GM12865 (cell line): ENCODE results near the gene MAP1LC3C.

Experiments used
- DNase-seq: peaks from one replicate; pipeline ENCODE4 v3.0.0; 2010; ENCODE audit warnings: low read depth
- H3K4me3 ChIP-seq: 2 replicates; pipeline ENCODE4 v1.5.1; 2011; ENCODE audit warnings: mild to moderate bottlenecking, low read depth, low read length, control low read depth
- TF ChIP-seq, protein P1 (sequence below): IDR thresholded peaks from 2 replicates; pipeline ENCODE4 v1.5.1; 2011; ENCODE audit warnings: low read length, control low read depth, low read depth, inconsistent platforms; ENCODE audit not compliant: insufficient read depth; ENCODE audit errors: missing control alignments

MAP1LC3C gene

DNA sequence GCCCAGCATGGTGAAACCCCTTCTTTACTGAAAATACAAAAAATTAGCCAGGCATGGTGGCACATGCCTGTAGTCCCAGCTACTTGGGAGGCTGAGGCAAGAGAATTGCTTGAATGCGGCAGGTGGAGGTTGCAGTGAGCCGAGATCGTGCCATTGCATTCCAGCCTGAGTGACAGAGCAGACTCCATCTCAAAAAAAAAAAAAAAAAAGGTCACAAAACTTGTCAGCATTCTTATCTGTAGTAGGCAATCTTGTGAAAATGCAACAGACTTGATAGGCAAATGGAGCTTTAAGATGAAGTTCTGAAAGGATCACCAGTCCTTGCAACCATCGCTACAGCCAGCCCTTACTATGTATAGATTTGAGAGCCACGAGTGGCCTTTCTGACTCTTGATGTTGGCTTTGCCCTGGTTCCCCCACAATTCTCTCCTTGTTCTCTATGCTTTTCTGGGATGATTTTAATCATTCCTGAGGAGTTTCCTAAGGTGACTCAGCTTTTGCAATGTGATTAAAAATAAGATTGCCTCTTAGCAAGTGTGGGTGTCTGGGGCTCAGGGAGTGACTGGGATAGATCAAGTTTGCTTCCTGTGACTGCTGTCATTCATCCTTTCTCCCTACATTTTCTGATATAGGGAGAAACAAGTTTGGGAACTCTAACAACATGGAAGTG lies 7.1 kb upstream of the MAP1LC3C start:
- TF ChIP-seq, protein P1, sequence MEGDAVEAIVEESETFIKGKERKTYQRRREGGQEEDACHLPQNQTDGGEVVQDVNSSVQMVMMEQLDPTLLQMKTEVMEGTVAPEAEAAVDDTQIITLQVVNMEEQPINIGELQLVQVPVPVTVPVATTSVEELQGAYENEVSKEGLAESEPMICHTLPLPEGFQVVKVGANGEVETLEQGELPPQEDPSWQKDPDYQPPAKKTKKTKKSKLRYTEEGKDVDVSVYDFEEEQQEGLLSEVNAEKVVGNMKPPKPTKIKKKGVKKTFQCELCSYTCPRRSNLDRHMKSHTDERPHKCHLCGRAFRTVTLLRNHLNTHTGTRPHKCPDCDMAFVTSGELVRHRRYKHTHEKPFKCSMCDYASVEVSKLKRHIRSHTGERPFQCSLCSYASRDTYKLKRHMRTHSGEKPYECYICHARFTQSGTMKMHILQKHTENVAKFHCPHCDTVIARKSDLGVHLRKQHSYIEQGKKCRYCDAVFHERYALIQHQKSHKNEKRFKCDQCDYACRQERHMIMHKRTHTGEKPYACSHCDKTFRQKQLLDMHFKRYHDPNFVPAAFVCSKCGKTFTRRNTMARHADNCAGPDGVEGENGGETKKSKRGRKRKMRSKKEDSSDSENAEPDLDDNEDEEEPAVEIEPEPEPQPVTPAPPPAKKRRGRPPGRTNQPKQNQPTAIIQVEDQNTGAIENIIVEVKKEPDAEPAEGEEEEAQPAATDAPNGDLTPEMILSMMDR: no peak
- no peak for DNase-seq
- H3K4me3 ChIP-seq: no peak overlapping the region

DNA sequence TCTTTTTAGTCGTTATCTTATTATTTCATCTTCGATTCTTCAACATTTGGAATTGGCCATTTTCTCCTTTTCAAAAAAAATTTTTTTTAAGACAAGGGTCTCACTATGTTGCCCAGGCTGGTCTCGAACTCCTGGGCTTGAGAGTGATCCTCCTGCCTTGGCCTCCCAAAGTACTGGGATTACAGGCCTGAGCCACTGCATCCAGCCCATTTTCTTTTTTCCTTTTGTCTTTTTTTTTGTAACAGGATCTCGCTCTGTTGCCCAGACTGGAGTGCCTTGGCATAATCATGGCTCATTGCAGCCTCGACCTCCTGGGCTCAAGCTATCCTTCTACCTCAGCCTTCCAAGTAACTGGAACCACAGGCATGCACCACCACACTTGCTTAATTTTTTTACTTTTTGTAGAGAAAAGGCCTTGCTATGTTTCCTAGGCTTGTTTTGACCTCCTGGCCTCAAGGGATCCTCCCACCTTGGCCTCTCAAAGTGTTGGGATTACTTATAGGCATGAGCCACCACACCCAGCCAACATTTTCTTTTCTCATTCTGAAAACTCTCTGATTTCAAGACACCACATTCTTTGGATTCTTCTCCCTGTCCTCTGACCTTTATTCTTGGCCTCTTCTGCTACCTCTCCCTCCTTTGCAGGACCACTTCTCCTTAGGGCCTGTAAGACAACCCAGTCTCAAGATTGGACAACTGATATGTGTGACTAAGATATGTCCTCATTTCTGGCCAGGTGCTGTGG lies 6.0 kb upstream of the MAP1LC3C start:
- no peak for DNase-seq
- TF ChIP-seq, protein P1: no peak
- no peak overlapping the region for H3K4me3 ChIP-seq

DNA sequence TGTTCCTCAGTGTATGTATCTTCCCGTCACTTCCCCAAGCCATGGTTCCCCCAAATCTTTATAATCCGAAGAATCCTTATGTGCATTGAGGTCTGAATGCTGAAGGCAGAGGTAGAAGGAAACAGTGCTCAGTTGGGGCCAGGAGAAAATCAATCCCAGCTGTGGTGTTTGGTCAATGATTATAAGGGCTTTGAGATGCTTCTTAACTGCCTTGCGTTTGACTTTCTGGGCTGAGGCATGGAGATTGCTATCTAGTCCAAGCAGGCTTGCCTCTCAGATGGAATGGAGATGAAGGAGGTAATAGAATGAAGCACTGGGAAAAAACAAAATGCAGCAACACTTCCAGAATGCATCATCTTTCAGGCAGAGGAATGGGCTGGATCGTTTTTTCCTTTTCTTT lies 3.6 kb upstream of the MAP1LC3C start:
- TF ChIP-seq, protein P1: no peak
- H3K4me3 ChIP-seq: no peak overlapping the region
- DNase-seq: no peak

DNA sequence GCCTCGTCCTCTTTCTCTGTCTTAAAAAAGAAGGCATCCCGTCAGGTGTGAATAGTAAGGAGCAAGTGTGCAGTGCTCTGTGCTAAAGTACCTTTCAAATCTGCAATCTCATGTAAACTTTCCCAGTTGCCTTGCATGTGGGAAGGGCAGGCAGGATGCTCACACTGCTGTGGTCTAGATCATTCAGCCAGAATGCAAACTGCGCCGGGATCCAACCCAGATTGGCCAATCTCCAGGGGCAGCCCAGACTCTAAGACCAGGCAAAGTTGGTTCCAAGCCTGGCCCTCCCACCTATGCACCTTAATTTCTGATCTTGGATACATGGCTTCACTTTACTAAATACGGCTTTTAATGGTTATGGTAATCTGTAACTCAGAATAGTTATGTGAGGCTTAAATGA lies 3.2 kb upstream of the MAP1LC3C start:
- no peak for DNase-seq
- H3K4me3 ChIP-seq: no peak overlapping the region
- TF ChIP-seq, protein P1: no peak

DNA sequence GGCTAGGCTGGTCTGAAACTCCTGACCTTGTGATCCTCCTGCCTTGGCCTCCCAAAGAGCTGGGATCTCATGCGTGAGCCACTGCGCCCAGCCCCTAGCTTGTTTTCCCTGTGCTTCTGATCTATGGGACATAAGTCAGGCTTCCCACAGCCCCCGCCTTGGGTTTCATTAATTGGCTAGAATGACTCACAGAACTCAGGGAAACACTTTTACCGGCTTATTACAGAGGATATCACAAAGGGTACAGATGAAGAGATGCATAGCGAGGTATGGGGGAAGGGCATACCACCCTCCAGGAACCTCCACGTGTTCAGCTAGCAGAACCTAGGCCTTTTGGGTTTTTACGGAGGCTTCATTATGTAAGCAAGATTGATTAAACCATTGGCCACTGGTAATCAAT lies 1.5 kb upstream of the MAP1LC3C start:
- no peak overlapping the region for H3K4me3 ChIP-seq
- TF ChIP-seq, protein P1: no peak
- no peak for DNase-seq

DNA sequence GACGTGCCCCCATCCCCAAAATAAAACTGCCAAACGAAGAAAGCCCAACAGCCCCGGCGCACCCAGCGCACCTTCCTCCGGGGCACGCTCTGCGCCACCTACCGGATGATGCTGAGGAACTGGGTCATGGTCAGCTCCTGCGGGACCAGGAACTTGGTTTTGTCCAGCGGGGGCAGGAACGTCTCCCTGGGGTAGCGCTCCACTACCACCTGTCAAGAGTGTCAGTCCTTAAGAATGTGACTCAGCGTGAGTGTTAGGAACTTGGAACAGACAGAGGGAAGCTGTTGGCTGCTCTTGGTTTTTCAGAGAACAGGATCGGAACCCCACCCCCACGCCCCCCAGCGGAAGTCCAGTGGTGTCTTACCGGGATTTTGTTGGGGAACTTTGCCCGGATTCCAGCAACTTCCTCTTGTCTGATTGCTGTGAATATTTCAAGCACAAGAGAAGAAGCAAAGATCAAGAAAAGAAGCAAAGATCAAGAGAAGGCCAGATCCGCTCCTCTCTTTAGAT lies 431 bp downstream of the MAP1LC3C start:
- DNase-seq: peak; percentile 65
- H3K4me3 ChIP-seq: peak overlapping the region; percentile 37
- TF ChIP-seq, protein P1: peak; percentile 79
